GM18505 (cell line): ENCODE data around the gene TMEM240.
"Not testable (repeated sequence)": the region's sequence is repeated elsewhere in the genome, so short reads cannot be mapped to it uniquely, and the experiment has no call there.

Source experiments
- ATAC-seq: cut with Tn5 transposase; IDR thresholded peaks from one replicate; pipeline ENCODE4 v1.9.1; 2021; ENCODE audit not compliant: unreplicated experiment
- POLR2A ChIP-seq: IDR thresholded peaks from 4 replicates; pipeline ENCODE4 v1.6.1; 2011; ENCODE audit warnings: borderline replicate concordance; ENCODE audit not compliant: insufficient read depth, insufficient read length; ENCODE audit errors: extremely low read depth

Gene TMEM240

GRCh38 chr1:1529936-1530335 is 10.5 kb downstream of the TMEM240 start:
- no peak for ATAC-seq
- no peak for TF ChIP-seq POLR2A

DNA sequence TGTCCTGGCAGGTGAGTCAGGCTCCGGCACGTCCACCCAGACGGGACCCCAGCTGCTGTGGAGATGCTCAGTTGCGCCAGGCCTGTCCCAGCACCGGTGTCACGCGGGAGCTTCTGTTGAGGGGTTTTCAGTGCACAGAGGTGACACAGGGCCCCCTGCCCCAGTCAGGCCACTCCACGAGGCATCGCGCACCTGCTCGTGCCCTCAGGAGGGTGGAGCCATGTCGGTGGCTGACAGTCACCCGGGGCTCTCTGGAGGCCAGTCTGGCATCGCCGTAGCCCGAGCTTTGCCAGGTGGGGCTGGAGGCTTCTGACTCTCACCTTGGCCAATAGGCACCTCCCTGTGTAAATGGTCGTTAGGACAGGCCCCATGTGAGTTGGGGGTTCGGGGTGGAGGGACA is 11.1 kb downstream of the TMEM240 start:
- no peak for ATAC-seq
- TF ChIP-seq POLR2A = no peak

- ATAC-seq = no peak
- no peak for TF ChIP-seq POLR2A
Observed at GRCh38 chr1:1528301-1529267, 11.8 kb downstream of the TMEM240 start.

- no peak for ATAC-seq
- TF ChIP-seq POLR2A = no peak
Observed at GRCh38 chr1:1527092-1527816, 13.2 kb downstream of the TMEM240 start.

- ATAC-seq = not testable (repeated sequence)
Observed at GRCh38 chr1:1526476-1526875, 13.9 kb downstream of the TMEM240 start.

DNA sequence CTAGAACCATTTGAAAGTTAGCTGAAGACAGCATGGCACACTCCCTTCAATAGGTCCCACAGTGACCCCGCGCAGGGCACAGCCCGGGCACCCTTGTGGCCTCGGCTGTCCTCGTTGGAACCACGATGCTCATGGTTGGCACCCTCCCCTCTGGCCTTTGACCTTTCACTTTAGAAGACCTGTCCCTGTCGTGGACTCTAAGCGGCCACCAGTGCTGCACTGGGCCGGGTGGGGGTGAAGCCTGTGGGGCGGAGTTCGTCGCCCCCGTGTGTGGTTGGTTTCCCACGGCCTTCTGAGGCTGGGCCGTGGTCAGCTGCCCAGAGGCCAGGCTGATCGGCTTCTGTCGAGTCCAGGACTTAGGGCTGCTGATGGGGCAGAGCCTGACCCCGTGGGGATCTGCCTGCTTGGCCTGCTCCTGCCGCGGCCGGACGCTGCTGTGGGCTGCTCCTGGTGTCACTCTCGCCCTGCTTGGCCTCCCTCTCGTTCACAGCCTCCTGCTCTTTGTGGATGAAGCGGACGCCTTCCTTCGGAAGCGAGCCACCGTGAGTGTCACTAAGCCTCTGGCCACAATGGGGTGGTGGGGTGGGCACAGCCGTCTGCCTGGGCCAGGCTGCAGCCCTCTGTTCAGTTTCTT is 15.6 kb downstream of the TMEM240 start:
- not testable (repeated sequence) for ATAC-seq

GRCh38 chr1:1523651-1524050 is 16.8 kb downstream of the TMEM240 start:
- ATAC-seq = not testable (repeated sequence)

DNA sequence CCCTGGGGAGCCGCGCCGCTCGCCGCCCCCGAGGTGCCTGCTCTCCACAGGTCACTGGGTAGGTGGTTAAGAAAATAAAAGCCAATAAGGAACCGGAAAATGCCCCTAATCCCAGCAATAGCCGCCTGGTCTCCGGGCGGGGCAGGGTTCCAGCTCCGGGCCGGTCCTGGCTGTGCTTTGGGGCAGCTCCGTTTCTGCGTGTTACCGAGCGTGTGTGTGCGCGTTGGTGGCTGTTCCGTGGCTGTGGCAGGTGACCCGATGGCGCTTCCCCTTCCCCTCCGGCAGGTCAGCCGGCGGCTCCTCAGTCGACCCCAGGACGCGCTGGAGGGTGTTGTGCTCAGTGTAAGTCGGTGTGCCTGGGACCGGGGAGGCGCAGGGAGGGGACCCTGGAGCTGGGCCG is 17.2 kb downstream of the TMEM240 start:
- not testable (repeated sequence) for ATAC-seq

GRCh38 chr1:1522536-1522935 is 17.9 kb downstream of the TMEM240 start:
- not testable (repeated sequence) for ATAC-seq

DNA sequence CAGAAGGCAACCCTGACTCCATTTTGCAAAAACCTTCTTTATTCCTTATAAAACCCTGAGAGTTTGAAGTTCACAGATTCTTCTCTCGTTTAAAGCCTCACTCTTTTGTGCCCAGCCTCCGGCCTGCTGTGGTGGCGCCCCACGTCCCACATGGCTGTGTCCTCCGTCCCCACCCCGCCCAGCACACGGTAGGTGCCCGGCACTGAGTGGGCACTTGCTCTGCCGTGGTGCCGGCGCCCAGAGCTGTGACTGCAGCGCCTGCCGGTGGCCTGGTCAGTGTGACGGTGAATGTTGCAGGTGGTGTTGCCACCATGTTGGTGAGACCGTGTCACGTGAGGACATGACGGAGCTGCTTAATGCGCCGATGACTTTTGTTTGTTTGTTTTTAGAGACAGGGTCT is 19.1 kb downstream of the TMEM240 start:
- TF ChIP-seq POLR2A = no peak
- no peak for ATAC-seq

DNA sequence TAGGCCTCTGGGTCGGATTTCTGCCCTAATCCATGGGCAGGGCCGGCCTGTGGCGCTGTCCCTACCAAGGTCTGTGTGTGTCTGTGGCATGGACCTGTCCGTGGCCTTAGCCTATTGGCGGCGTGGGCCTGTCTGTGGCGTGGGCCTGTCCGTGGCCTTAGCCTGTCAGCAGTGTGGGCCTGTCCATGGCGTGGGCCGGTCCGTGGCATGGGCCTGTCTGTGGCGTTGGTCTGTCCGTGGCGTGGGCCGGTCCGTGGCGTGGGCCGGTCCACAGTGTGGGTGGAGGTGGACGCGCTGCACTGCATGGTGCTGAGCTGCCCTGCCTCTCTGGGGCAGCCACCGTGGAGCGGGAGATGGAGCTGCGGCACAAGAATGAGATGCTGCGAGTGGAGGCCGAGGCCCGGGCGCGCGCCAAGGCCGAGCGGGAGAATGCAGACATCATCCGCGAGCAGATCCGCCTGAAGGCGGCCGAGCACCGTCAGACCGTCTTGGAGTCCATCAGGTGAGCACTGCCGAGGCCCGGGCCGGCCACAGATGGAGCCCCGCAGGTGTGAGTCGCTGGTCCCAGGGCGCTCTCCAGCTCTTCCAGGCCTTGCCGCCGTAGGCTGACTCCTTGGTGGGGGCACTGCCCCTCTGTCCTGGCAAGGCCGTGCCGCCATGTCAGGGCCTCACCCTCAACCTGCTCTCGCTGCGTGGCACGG is 20.5 kb downstream of the TMEM240 start:
- ATAC-seq = not testable (repeated sequence)

DNA sequence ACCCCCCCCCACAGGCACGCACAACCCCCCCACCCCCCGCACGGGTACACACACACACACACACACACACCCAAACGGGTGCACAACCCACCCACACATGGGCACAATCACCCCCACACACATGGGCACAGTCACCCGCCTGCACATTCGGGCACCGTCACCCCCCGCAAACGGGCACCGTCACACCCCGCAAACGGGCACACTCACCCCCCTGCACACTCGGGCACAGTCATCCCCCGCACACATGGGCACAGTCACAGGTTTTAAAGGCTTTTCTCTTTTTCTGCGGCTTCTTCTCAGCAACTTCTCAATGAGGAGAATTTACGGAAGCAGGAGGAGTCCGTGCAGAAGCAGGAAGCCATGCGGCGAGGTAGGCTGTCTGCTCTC is 21.8 kb downstream of the TMEM240 start:
- ATAC-seq = not testable (repeated sequence)

DNA sequence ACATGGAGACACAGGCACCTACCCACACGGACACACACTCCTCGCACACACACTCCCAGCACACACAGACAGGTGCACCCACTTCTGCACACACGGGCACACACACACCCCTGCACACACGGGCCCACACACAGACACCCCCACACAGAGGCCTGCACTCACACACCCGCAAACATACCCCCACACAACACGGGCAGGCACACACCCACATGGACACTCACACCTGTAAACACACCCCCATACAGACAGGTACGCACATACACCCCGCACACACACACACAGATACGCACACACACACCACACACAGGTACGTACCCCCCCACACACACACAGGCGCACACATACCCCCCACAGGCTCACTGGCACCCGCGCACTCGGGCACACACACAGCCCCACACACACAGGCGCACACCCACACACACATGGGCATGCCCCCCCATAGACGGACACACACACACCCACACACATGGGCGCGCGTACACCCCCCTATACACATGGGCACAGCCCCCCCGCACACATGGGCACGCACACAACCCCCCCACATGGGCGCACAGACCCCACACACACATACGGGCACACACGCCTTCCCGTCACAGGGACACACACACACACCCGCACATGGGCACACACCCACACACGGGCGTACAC is 22.3 kb downstream of the TMEM240 start:
- no peak for TF ChIP-seq POLR2A

GRCh38 chr1:1516923-1517322 is 23.5 kb downstream of the TMEM240 start:
- ATAC-seq = not testable (repeated sequence)

More for the DNA sequence above, 22.3 kb downstream of the TMEM240 start:
- ATAC-seq = no peak

- ATAC-seq = not testable (repeated sequence)
Observed at GRCh38 chr1:1514376-1514775, 26.0 kb downstream of the TMEM240 start.

- not testable (repeated sequence) for ATAC-seq
Observed at GRCh38 chr1:1513675-1514074, 26.7 kb downstream of the TMEM240 start.

DNA sequence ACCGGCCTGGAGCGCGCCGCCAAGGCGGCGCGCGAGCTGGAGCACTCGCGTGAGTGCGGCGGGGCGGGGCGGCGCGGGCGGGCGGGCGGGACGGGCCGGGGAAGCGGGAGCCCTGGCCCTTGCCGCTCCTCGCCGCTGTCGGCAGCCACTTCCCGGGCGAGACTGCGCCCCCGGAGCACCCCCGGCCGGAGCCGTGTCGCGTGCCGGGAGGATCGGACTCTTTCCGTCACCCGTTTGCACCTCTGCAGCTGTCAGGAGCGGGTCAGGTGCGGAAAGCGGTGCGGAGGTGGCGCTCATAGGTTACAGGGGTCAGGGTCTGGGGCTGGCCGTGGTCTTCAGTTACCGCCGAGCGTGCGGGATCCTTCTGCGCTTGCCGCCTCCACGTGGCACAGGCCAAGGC is 28.0 kb downstream of the TMEM240 start:
- ATAC-seq = peak; percentile 16
